Activated naive CD8-positive, alpha-beta T cell treated with anti-CD3 and anti-CD28 coated beads, Interleukin-2, amount 10 ng/mL, durations not matched to agents 7 days and 5 days (primary cell): ENCODE results near the gene COX5B. TPM values are rescaled to one million over a fixed set of nuclear protein-coding genes. Genes with fewer than 3 reads are reported as not detected.

Source experiments
- ATAC-seq: fragments of 150-1000 bp; cut with Tn5 transposase; one replicate; pipeline ENCODE4 v1.10.0; 2021; ENCODE audit warnings: low read depth, moderate library complexity
- POLR2A ChIA-PET: fragments of 350-600 bp; sonication (Branson Sonifier 250); formaldehyde crosslinking; loops from one replicate; lab custom pipeline; 2021; ENCODE audit warnings: antibody characterized with exemption; lab: Charles Lee
- DNase-seq: peaks from one replicate; pipeline ENCODE4 v3.0.0; 2021
- H3K27ac Mint-ChIP-seq: one replicate; pipeline ENCODE4 v1.8.0; 2022; ENCODE audit warnings: mild to moderate bottlenecking, mixed read lengths
- H3K27me3 Mint-ChIP-seq: one replicate; pipeline ENCODE4 v1.8.0; 2022; ENCODE audit warnings: mild to moderate bottlenecking, moderate library complexity, mixed read lengths
- H3K36me3 Mint-ChIP-seq: one replicate; pipeline ENCODE4 v1.8.0; 2021; ENCODE audit warnings: mild to moderate bottlenecking, mixed read lengths
- H3K4me1 Mint-ChIP-seq: one replicate; pipeline ENCODE4 v1.8.0; 2021; ENCODE audit warnings: mixed read lengths
- H3K4me3 Mint-ChIP-seq: one replicate; pipeline ENCODE4 v1.8.0; 2022; ENCODE audit warnings: mild to moderate bottlenecking, moderate library complexity, mixed read lengths
- H3K9me3 Mint-ChIP-seq: one replicate; pipeline ENCODE4 v1.8.0; 2021; ENCODE audit warnings: mixed read lengths
- total RNA-seq, 2 experiments: library from RNA; stranded (reverse); gene quantifications; one replicate each; pipeline ENCODE4 v1.2.3, GENCODE V29; 2021

COX5B gene
- total RNA-seq, 2 experiments from 2014 or later = 190 to 192 TPM

GRCh38 chr2:97657986-97658690, 12.3 kb downstream of the COX5B start:
- ATAC-seq (no peak), DNase-seq (no peak)
- POLR2A ChIA-PET = interaction anchor here (1.2 kb wide), 1 partner anchor 12 kb away, joined by 4 read pairs; no protein-coding TSS in a partner anchor
- no peaks in the 10 kb centered on the region for H3K27me3 Mint-ChIP-seq
- peaks cover 19% of the 10 kb centered on the region for H3K36me3 Mint-ChIP-seq
- peaks cover 10% of the 10 kb centered on the region for H3K4me1 Mint-ChIP-seq
- no peaks in the 10 kb centered on the region for H3K9me3 Mint-ChIP-seq
- no peak overlapping the region for H3K27ac Mint-ChIP-seq
- H3K4me3 Mint-ChIP-seq = no peak overlapping the region

GRCh38 chr2:97658691-97659157, 12.9 kb downstream of the COX5B start:
- H3K27me3 Mint-ChIP-seq = no peaks in the 10 kb centered on the region
- no peak overlapping the region for H3K4me3 Mint-ChIP-seq
- no peak overlapping the region for H3K27ac Mint-ChIP-seq
- peaks cover 19% of the 10 kb centered on the region for H3K36me3 Mint-ChIP-seq
- no peaks in the 10 kb centered on the region for H3K9me3 Mint-ChIP-seq
- ATAC-seq (no peak), DNase-seq (no peak)
- H3K4me1 Mint-ChIP-seq = peaks cover 10% of the 10 kb centered on the region
- POLR2A ChIA-PET = interaction anchor here (7.1 kb wide), 1 partner anchor 9 kb away, joined by 184 read pairs; the partner anchor contains the start of gene COX5B

GRCh38 chr2:97659256-97660043, 13.6 kb downstream of the COX5B start:
- ATAC-seq (no peak), DNase-seq (no peak)
- H3K27ac Mint-ChIP-seq = no peak overlapping the region
- POLR2A ChIA-PET = interaction anchor here (7.1 kb wide), 1 partner anchor 10 kb away, joined by 184 read pairs; the partner anchor contains the start of gene COX5B
- H3K4me3 Mint-ChIP-seq = no peak overlapping the region
- H3K36me3 Mint-ChIP-seq = peaks cover 13% of the 10 kb centered on the region
- H3K27me3 Mint-ChIP-seq = no peaks in the 10 kb centered on the region
- H3K4me1 Mint-ChIP-seq = peaks cover 10% of the 10 kb centered on the region
- H3K9me3 Mint-ChIP-seq = no peaks in the 10 kb centered on the region

GRCh38 chr2:97660044-97660774, 14.3 kb downstream of the COX5B start:
- no peak overlapping the region for H3K27ac Mint-ChIP-seq
- POLR2A ChIA-PET = interaction anchor here (7.1 kb wide), 1 partner anchor 11 kb away, joined by 184 read pairs; the partner anchor contains the start of gene COX5B
- peaks cover 14% of the 10 kb centered on the region for H3K4me1 Mint-ChIP-seq
- ATAC-seq (no peak), DNase-seq (no peak)
- H3K36me3 Mint-ChIP-seq = peaks cover 12% of the 10 kb centered on the region
- no peaks in the 10 kb centered on the region for H3K27me3 Mint-ChIP-seq
- no peaks in the 10 kb centered on the region for H3K9me3 Mint-ChIP-seq
- H3K4me3 Mint-ChIP-seq = no peak overlapping the region

- no peak for DNase-seq
- Mint-ChIP-seq H3K9me3 (no peaks in the 10 kb centered on the region), H3K4me1 (peaks cover 16% of the 10 kb centered on the region), H3K27ac (peak overlapping the region; percentile 93), H3K4me3 (no peak overlapping the region), H3K27me3 (no peaks in the 10 kb centered on the region), H3K36me3 (peaks cover 12% of the 10 kb centered on the region)
- no peak for ATAC-seq
- POLR2A ChIA-PET = interaction anchor here (7.1 kb wide), 1 partner anchor 11 kb away, joined by 184 read pairs; the partner anchor contains the start of gene COX5B
These were observed 15.0 kb downstream of the COX5B start for GRCh38 chr2:97660775-97661389.

GRCh38 chr2:97661927-97662326, 16.1 kb downstream of the COX5B start:
- Mint-ChIP-seq H3K4me3 (peak overlapping the region; percentile 94), H3K27me3 (no peaks in the 10 kb centered on the region), H3K36me3 (peaks cover 12% of the 10 kb centered on the region), H3K4me1 (peaks cover 14% of the 10 kb centered on the region), H3K9me3 (no peaks in the 10 kb centered on the region), H3K27ac (peak overlapping the region; percentile 93)
- no peak for DNase-seq
- no peak for ATAC-seq
- POLR2A ChIA-PET = interaction anchor here (1.6 to 7.1 kb wide), 5 partner anchors 12 to 56 kb away, joined by 6 to 184 read pairs (median 23); partner anchors contain the start of genes COX5B and ZAP70

GRCh38 chr2:97662386-97662894, 16.6 kb downstream of the COX5B start:
- Mint-ChIP-seq H3K4me3 (peak overlapping the region; percentile 94), H3K9me3 (no peaks in the 10 kb centered on the region), H3K27ac (peak overlapping the region; percentile 93), H3K36me3 (peaks cover 12% of the 10 kb centered on the region), H3K27me3 (no peaks in the 10 kb centered on the region), H3K4me1 (peaks cover 14% of the 10 kb centered on the region)
- POLR2A ChIA-PET = interaction anchor here (0.6 to 7.1 kb wide), 7 partner anchors 11 to 55 kb away, joined by 3 to 184 read pairs (median 21); partner anchors contain the start of genes COX5B and ZAP70
- ATAC-seq (no peak), DNase-seq (no peak)

GRCh38 chr2:97662895-97663625, 17.2 kb downstream of the COX5B start:
- DNase-seq (peak; percentile 77), ATAC-seq (peak; percentile 38)
- no peaks in the 10 kb centered on the region for H3K9me3 Mint-ChIP-seq
- peaks cover 12% of the 10 kb centered on the region for H3K36me3 Mint-ChIP-seq
- H3K4me1 Mint-ChIP-seq = peaks cover 14% of the 10 kb centered on the region
- H3K27ac Mint-ChIP-seq = peak overlapping the region; percentile 93
- peak overlapping the region; percentile 94 for H3K4me3 Mint-ChIP-seq
- H3K27me3 Mint-ChIP-seq = no peaks in the 10 kb centered on the region
- POLR2A ChIA-PET = interaction anchor here (0.6 to 7.1 kb wide), 8 partner anchors 10 to 73 kb away, joined by 3 to 184 read pairs (median 16); partner anchors contain the start of genes COX5B and ZAP70

GRCh38 chr2:97663626-97663961, 17.7 kb downstream of the COX5B start:
- H3K4me3 Mint-ChIP-seq = peak overlapping the region; percentile 94
- H3K27me3 Mint-ChIP-seq = no peaks in the 10 kb centered on the region
- H3K9me3 Mint-ChIP-seq = no peaks in the 10 kb centered on the region
- POLR2A ChIA-PET = interaction anchor here (0.9 to 7.1 kb wide), 8 partner anchors 9 to 73 kb away, joined by 3 to 184 read pairs (median 16); partner anchors contain the start of genes COX5B and ZAP70
- ATAC-seq (no peak), DNase-seq (no peak)
- H3K36me3 Mint-ChIP-seq = peaks cover 7% of the 10 kb centered on the region
- H3K4me1 Mint-ChIP-seq = peaks cover 14% of the 10 kb centered on the region
- H3K27ac Mint-ChIP-seq = peak overlapping the region; percentile 93

- H3K27ac Mint-ChIP-seq = peak within 1 kb of the TSS; percentile 94
- peak within 1 kb of the TSS; percentile 94 for H3K4me3 Mint-ChIP-seq
- H3K9me3 Mint-ChIP-seq = no peaks in the 10 kb centered on the region
- no peaks in the 10 kb centered on the region for H3K27me3 Mint-ChIP-seq
- H3K4me1 Mint-ChIP-seq = peaks cover 14% of the 10 kb centered on the region
- ATAC-seq (peak; percentile 88), DNase-seq (peak; percentile 98)
- POLR2A ChIA-PET = interaction anchor here (0.5 to 7.1 kb wide), 8 partner anchors 9 to 1106 kb away, joined by 3 to 184 read pairs (median 16); partner anchors contain the start of genes COX5B and ZAP70
- H3K36me3 Mint-ChIP-seq = peaks cover 7% of the 10 kb centered on the region
These were observed 18.2 kb downstream of the COX5B start, which contains the start of gene ACTR1B for GRCh38 chr2:97663962-97664635. ACTR1B (minus strand) TSS chr2:97664044; CDS start chr2:97663890, 154 bp downstream.

- Mint-ChIP-seq H3K9me3 (no peaks in the 10 kb centered on the region), H3K4me1 (peaks cover 14% of the 10 kb centered on the region), H3K36me3 (peaks cover 7% of the 10 kb centered on the region), H3K27me3 (no peaks in the 10 kb centered on the region), H3K4me3 (peak overlapping the region; percentile 91), H3K27ac (peak overlapping the region; percentile 94)
- POLR2A ChIA-PET = interaction anchor here (0.5 to 7.1 kb wide), 9 partner anchors 8 to 1106 kb away, joined by 3 to 184 read pairs (median 11); partner anchors contain the start of genes COX5B and ZAP70
- DNase-seq (no peak), ATAC-seq (no peak)
These were observed 18.7 kb downstream of the COX5B start for GRCh38 chr2:97664636-97664970.
